KG1 (cell line): ENCODE results near the gene PRDX3.

Experiments
- DNase-seq: peaks from one replicate; lab custom pipeline; 2025; lab: John Stamatoyannopoulos, UW

The PRDX3 gene

GRCh38 chr10:119129721-119130120, 48.9 kb downstream of the PRDX3 start:
- no peak for DNase-seq

- DNase-seq = no peak
Observed at GRCh38 chr10:119125942-119126341, 52.7 kb downstream of the PRDX3 start.

GRCh38 chr10:119120875-119121274, 57.7 kb downstream of the PRDX3 start:
- no peak for DNase-seq

- DNase-seq = no peak
Observed at GRCh38 chr10:119120413-119120867, 58.2 kb downstream of the PRDX3 start.

GRCh38 chr10:119119400-119119799, 59.2 kb downstream of the PRDX3 start:
- DNase-seq = no peak

- no peak for DNase-seq
Observed at GRCh38 chr10:119118231-119118630, 60.4 kb downstream of the PRDX3 start.
